HK-2 (cell line): Measurements from ENCODE around the gene TANC1.

Experiments used
- DNase-seq: peaks from one replicate; pipeline ENCODE4 v3.0.0-alpha.2; 2018; ENCODE audit not compliant: unreplicated experiment

TANC1 gene

DNA sequence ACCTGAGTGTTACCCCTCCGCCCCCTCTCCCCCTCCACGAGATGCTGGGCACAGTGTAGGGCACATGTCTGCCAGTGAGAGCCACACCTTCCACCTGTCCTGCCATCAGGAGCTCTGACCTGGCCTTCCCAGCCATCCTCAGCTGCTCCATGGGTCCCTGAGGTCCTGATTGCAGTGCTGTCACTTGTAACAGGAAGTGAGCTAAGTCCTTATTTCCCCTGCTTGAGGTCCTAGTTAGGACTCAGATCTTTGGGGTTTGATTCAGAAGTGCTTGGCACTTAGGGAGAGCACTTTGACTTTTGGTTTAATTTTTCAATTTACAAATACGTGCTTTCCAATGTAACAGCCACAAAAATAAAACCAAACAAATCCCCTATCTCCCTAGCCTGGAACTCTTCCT, 192.5 kb downstream of the TANC1 start:
- no peak for DNase-seq

DNA sequence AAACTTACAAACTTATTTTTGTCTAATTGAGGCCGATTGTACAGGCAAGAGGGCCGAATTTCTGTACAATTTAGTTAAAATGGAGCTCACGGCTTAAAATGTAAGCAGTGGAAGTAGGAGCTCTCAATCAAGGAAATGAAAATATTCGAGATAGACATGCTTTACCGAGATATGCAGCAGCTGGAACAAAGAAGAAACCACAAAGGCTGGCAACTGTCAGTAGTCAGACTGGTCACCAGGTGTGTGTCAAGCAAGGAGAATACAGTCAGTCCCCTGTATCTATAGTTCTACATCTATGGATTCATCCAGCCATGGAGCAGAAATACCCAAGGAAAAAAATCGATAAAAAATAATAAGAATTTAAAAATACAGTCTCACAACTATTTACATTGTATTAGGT, 195.5 kb downstream of the TANC1 start:
- no peak for DNase-seq

- DNase-seq = no peak
Measured at GRCh38 chr2:159164457-159164911, 196.0 kb downstream of the TANC1 start.

GRCh38 chr2:159165048-159165447, 196.6 kb downstream of the TANC1 start:
- DNase-seq = no peak

- no peak for DNase-seq
Measured at GRCh38 chr2:159168707-159169106, 200.3 kb downstream of the TANC1 start.

- DNase-seq = no peak
Measured at GRCh38 chr2:159169187-159169586, 200.7 kb downstream of the TANC1 start.

- DNase-seq = no peak
Measured at GRCh38 chr2:159172403-159172802, 204.0 kb downstream of the TANC1 start.

DNA sequence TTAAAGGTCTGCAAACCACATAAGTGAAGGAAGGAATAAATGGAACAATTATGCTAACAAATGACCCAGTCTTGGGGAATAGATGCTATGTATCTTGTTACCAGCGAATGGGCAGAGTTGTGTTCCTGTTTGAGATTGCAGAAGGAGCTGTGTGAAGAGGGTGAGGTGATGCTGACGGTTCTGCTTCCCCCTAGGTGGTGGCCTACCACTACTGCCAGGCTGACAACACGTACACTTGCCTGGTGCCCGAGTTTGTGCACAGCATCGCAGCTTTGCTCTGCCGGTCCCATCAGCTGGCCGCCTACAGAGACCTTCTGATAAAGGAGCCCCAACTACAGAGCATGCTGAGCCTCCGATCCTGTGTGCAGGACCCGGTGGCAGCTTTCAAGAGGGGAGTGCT, 206.3 kb downstream of the TANC1 start:
- DNase-seq = no peak

DNA sequence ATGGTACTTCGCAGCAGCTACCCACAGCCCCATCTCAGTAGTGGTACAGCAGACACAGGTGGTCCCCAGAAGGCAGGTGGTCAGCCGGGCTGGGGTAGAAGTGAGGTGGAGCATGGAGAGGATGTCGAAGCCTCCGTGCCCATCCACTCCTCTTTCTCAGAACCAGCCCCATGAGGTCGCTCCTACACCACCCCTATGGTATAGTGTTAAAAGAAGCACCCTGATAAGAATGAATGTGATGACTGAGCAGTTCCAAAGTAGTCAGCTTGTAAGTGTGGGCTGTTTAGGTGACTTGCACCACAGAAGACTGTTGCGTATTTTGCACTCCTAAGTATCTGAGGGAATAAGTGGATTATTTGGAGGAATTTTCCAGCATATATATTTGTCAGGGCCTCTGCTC, 206.7 kb downstream of the TANC1 start:
- no peak for DNase-seq

GRCh38 chr2:159175927-159176326, 207.5 kb downstream of the TANC1 start:
- no peak for DNase-seq

GRCh38 chr2:159176555-159176954, 208.1 kb downstream of the TANC1 start:
- DNase-seq = no peak

DNA sequence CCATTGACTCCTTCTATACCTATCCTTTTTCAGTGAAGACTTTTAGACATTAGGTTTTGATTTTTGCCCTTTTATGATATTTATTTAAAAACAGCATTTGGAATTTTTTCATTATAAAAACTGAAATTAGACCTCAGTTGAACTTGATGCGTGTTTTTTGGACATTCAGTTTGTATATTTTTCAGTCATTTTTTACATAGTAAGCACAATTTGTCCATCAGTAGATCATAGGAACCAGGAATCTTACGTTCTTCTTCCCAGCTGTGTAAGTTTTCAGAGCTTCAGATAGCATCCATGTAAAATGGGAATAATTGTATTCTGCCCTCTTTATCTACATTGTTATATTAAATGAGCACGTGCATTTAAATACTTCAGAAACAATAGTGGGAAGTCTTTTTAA, 208.9 kb downstream of the TANC1 start:
- DNase-seq = no peak

GRCh38 chr2:159177957-159178356, 209.5 kb downstream of the TANC1 start:
- no peak for DNase-seq

DNA sequence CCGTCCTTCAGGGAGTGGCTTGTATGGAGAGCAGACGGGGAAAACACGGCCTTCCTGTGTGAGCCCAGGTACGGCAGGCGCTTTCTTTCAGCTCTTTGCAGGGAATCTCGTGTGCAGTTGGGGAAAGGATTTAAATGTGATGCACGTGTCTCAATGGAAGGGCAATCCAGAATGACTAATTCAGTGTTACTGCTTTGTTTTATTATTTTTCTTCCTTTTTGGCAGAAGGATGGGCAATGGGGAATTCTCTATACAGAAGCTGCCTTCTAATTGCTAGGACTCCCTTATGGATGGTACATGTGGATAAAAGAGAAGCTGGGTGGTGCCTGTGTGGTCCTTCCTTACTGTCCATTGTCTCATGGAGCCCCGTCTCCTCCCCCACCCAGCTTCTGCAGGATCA, 210.7 kb downstream of the TANC1 start:
- no peak for DNase-seq

DNA sequence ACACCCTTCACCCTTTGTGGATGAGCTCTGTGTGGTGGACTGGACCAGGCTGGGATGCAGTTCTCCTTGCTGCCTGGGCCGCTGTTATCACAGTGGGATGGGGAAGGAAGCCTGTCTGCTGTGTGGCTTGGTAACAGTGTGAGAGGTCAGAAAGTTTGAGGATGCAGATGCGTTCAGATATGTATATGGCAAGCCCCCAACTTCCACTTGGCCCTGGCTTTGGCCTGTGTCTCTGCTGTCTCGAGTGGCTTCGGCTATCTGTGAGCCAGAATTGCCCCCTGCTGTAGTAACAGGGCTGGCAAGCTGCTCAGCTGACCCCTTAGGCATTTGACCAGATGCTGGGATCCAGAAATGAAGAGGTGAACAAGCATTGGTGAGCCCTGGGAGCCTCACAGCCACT, 211.3 kb downstream of the TANC1 start:
- DNase-seq = no peak

DNA sequence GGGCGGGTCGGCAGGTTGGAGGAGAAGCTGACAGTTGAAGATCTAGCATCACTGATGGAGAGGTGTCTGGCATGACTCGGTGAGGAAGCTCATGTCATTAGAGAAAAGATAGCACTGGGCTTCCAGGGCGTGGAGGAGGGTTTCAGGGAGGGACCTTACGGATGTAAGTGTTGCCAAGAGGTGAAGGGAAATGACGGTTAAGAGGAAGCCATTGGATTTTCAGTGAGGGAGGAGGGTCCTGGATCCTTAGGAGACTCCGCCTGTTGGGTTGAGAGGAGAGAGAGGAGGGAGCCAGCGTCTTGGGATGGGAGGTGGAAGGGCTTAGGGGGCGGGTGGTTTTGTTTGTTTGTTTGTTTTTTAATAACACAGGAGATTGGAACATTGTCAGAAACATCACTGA, 214.9 kb downstream of the TANC1 start:
- no peak for DNase-seq

- peak; percentile 88 for DNase-seq
Measured at GRCh38 chr2:159185401-159186130, 217.1 kb downstream of the TANC1 start.

DNA sequence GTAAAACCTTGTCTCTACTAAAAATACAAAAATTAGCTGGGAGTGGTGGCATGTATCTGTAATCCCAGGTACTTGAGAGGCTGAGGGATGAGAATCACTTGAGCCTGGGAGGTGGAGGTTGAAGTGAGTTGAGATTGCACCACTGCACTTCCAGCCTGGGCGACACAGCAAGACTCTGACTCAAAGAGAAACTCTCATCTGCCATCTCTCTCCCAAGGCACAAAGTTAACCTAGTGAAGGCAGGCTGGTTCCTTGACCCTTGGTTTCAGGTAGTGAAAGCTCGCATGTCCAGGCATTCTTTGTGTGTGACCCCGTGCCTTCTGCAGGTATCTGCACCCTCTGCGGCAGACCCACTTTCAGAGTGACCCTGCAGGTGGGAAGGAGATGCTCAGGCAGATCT, 218.0 kb downstream of the TANC1 start:
- DNase-seq = no peak

GRCh38 chr2:159187106-159187505, 218.7 kb downstream of the TANC1 start:
- DNase-seq = no peak

- no peak for DNase-seq
Measured at GRCh38 chr2:159188449-159188848, 220.0 kb downstream of the TANC1 start.

DNA sequence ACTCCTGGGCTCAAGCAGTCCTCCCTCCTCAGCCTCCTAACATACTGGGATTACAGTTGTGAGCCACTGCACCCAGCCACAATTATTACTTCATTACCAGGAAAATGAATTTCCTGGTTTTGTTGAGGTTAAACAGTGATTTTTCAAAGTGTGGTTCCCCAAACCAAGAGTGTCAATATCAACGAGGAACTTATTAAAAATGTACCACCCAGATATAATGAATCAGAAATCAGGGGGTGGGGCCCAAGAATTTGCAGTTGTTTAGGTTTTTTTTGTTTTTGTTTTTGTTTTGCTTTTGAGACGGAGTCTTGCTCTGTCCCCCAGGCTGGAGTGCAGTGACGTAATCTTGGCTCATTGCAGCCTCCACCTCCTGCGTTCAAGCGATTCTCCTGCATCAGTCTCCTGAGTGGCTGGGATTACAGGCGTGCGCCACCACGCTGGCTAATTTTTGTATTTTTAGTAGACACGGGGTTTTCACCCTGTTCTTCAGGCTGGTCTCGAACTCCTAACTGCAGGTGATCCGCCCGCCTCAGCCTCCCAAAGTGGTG, 224.0 kb downstream of the TANC1 start:
- DNase-seq = no peak

DNA sequence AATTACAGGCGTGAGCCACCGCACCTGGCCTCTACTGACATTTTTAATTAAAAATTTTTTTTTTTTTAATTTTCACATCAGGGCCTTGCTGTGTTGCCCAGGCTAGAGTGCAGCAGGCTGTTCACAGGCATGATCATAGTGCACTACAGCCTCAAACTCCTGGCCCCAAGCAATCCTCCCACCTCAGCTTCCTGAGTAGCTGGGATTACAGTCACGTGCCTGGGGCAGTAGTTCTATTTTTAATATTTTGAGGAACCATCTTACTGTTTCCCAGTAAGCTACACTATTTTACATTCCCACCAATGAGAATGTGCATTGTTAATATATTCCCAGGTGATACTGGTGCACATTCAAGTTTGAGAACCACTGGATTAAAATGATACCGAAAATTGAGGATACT, 225.4 kb downstream of the TANC1 start:
- DNase-seq = no peak

DNA sequence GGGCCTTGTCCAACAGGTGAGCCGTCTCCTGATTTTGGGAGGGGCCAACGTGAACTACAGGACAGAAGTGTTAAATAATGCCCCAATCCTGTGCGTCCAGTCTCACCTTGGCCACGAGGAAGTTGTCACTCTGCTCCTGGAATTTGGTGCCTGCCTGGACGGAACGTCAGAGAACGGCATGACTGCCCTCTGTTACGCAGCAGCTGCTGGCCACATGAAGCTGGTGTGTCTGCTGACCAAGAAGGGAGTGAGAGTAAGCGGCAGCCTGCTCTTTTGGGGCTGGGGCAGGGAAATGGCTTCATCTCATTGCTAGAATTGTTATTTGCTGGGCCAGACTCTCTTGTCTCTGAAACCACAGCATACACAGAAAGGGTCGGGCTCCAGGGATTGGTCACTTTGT, 225.8 kb downstream of the TANC1 start:
- DNase-seq = no peak

- DNase-seq = no peak
Measured at GRCh38 chr2:159195697-159196096, 227.3 kb downstream of the TANC1 start.
